BLaER1 (cell line): ENCODE data around the gene CALB2.

Experiments
- H3K27ac ChIP-seq: shearing (Covaris generic); formaldehyde crosslinking; 2 replicates; pipeline ENCODE4 v1.8.1; 2022
- H3K27me3 ChIP-seq: shearing (Covaris generic); formaldehyde crosslinking; 2 replicates; pipeline ENCODE4 v1.8.1; 2022
- H3K36me3 ChIP-seq: shearing (Covaris generic); formaldehyde crosslinking; 2 replicates; pipeline ENCODE4 v1.8.1; 2022
- H3K4me1 ChIP-seq: shearing (Covaris generic); formaldehyde crosslinking; 2 replicates; pipeline ENCODE4 v1.8.1; 2022
- H3K4me2 ChIP-seq: shearing (Covaris generic); formaldehyde crosslinking; 2 replicates; pipeline ENCODE4 v1.8.1; 2022
- H3K4me3 ChIP-seq: shearing (Covaris generic); formaldehyde crosslinking; 2 replicates; pipeline ENCODE4 v1.8.1; 2022
- H3K9ac ChIP-seq: shearing (Covaris generic); formaldehyde crosslinking; 2 replicates; pipeline ENCODE4 v1.8.1; 2022
- H3K9me3 ChIP-seq: shearing (Covaris generic); formaldehyde crosslinking; 2 replicates; pipeline ENCODE4 v1.8.1; 2022
- H4K20me1 ChIP-seq: shearing (Covaris generic); formaldehyde crosslinking; 2 replicates; pipeline ENCODE4 v1.8.1; 2022
- Cebpa-rat ChIP-seq: shearing (Covaris generic); IDR thresholded peaks from 2 replicates; pipeline ENCODE4 v1.8.1; 2022

The CALB2 gene

GRCh38 chr16:71424626-71425025 is 66.1 kb downstream of the CALB2 start:
- Histone ChIP-seq H3K27ac (no peak overlapping the region), H3K27me3 (peaks cover 39% of the 10 kb centered on the region), H3K36me3 (no peaks in the 10 kb centered on the region), H3K9ac (no peak overlapping the region), H3K9me3 (peaks cover 34% of the 10 kb centered on the region), H3K4me3 (no peak overlapping the region), H3K4me1 (no peaks in the 10 kb centered on the region), H4K20me1 (no peaks in the 10 kb centered on the region), H3K4me2 (no peak overlapping the region)
- no peak for TF ChIP-seq Cebpa-rat

- Histone ChIP-seq H4K20me1 (no peaks in the 10 kb centered on the region), H3K4me3 (no peak overlapping the region), H3K36me3 (no peaks in the 10 kb centered on the region), H3K27me3 (peaks cover 39% of the 10 kb centered on the region), H3K4me2 (no peak overlapping the region), H3K4me1 (no peaks in the 10 kb centered on the region), H3K9ac (no peak overlapping the region), H3K9me3 (peaks cover 34% of the 10 kb centered on the region), H3K27ac (no peak overlapping the region)
- no peak for TF ChIP-seq Cebpa-rat
Observed at GRCh38 chr16:71425746-71426068, 67.2 kb downstream of the CALB2 start.

GRCh38 chr16:71426069-71426879 is 67.8 kb downstream of the CALB2 start:
- H3K36me3 ChIP-seq = no peaks in the 10 kb centered on the region
- H3K27ac ChIP-seq = no peak overlapping the region
- H3K9ac ChIP-seq = no peak overlapping the region
- H4K20me1 ChIP-seq = no peaks in the 10 kb centered on the region
- no peak for TF ChIP-seq Cebpa-rat
- peaks cover 34% of the 10 kb centered on the region for H3K9me3 ChIP-seq
- no peak overlapping the region for H3K4me3 ChIP-seq
- no peak overlapping the region for H3K4me2 ChIP-seq
- peaks cover 39% of the 10 kb centered on the region for H3K27me3 ChIP-seq
- no peaks in the 10 kb centered on the region for H3K4me1 ChIP-seq

GRCh38 chr16:71426880-71427615 is 68.5 kb downstream of the CALB2 start:
- TF ChIP-seq Cebpa-rat = no peak
- H3K27me3 ChIP-seq = peaks cover 39% of the 10 kb centered on the region
- no peaks in the 10 kb centered on the region for H3K4me1 ChIP-seq

GRCh38 chr16:71428385-71428784 is 69.9 kb downstream of the CALB2 start:
- no peaks in the 10 kb centered on the region for H3K36me3 ChIP-seq
- no peak overlapping the region for H3K4me3 ChIP-seq
- no peak overlapping the region for H3K4me2 ChIP-seq
- no peak overlapping the region for H3K9ac ChIP-seq
- H4K20me1 ChIP-seq = no peaks in the 10 kb centered on the region
- peaks cover 39% of the 10 kb centered on the region for H3K27me3 ChIP-seq
- no peak for TF ChIP-seq Cebpa-rat
- peaks cover 34% of the 10 kb centered on the region for H3K9me3 ChIP-seq
- H3K27ac ChIP-seq = no peak overlapping the region
- no peaks in the 10 kb centered on the region for H3K4me1 ChIP-seq

More at GRCh38 chr16:71426880-71427615, 68.5 kb downstream of the CALB2 start:
- no peak overlapping the region for H3K9ac ChIP-seq
- H4K20me1 ChIP-seq = no peaks in the 10 kb centered on the region
- no peak overlapping the region for H3K27ac ChIP-seq
- H3K9me3 ChIP-seq = peaks cover 34% of the 10 kb centered on the region
- no peak overlapping the region for H3K4me2 ChIP-seq
- no peaks in the 10 kb centered on the region for H3K36me3 ChIP-seq
- no peak overlapping the region for H3K4me3 ChIP-seq

- Histone ChIP-seq H3K4me2 (no peak overlapping the region), H3K9me3 (peaks cover 34% of the 10 kb centered on the region), H3K27ac (no peak overlapping the region), H3K27me3 (peaks cover 36% of the 10 kb centered on the region), H3K36me3 (no peaks in the 10 kb centered on the region), H3K9ac (no peak overlapping the region), H4K20me1 (no peaks in the 10 kb centered on the region), H3K4me1 (no peaks in the 10 kb centered on the region), H3K4me3 (no peak overlapping the region)
- TF ChIP-seq Cebpa-rat = no peak
Observed at GRCh38 chr16:71428883-71429282, 70.4 kb downstream of the CALB2 start.

- H3K4me3 ChIP-seq = no peak overlapping the region
Observed at GRCh38 chr16:71429581-71429980, 71.1 kb downstream of the CALB2 start.

GRCh38 chr16:71430744-71431143 is 72.2 kb downstream of the CALB2 start:
- Histone ChIP-seq H3K27me3 (peaks cover 17% of the 10 kb centered on the region), H3K27ac (no peak overlapping the region), H3K4me1 (no peaks in the 10 kb centered on the region), H3K36me3 (no peaks in the 10 kb centered on the region), H4K20me1 (no peaks in the 10 kb centered on the region), H3K4me2 (no peak overlapping the region), H3K9me3 (peaks cover 31% of the 10 kb centered on the region), H3K9ac (no peak overlapping the region), H3K4me3 (no peak overlapping the region)
- TF ChIP-seq Cebpa-rat = no peak

More at GRCh38 chr16:71429581-71429980, 71.1 kb downstream of the CALB2 start:
- no peak for TF ChIP-seq Cebpa-rat
- H3K4me1 ChIP-seq = no peaks in the 10 kb centered on the region
- no peaks in the 10 kb centered on the region for H3K36me3 ChIP-seq
- no peak overlapping the region for H3K27ac ChIP-seq
- H3K9ac ChIP-seq = no peak overlapping the region
- peaks cover 34% of the 10 kb centered on the region for H3K9me3 ChIP-seq
- H3K27me3 ChIP-seq = peaks cover 29% of the 10 kb centered on the region
- no peak overlapping the region for H3K4me2 ChIP-seq
- no peaks in the 10 kb centered on the region for H4K20me1 ChIP-seq

- Histone ChIP-seq H3K27me3 (peaks cover 13% of the 10 kb centered on the region), H3K9me3 (peaks cover 27% of the 10 kb centered on the region), H3K4me2 (no peak overlapping the region), H3K9ac (no peak overlapping the region), H3K4me3 (no peak overlapping the region), H3K36me3 (no peaks in the 10 kb centered on the region), H3K4me1 (no peaks in the 10 kb centered on the region), H3K27ac (no peak overlapping the region), H4K20me1 (no peaks in the 10 kb centered on the region)
- TF ChIP-seq Cebpa-rat = no peak
Observed at GRCh38 chr16:71431176-71431575, 72.7 kb downstream of the CALB2 start.

GRCh38 chr16:71431991-71432390 is 73.5 kb downstream of the CALB2 start:
- Histone ChIP-seq H3K36me3 (no peaks in the 10 kb centered on the region), H3K9ac (no peak overlapping the region), H3K9me3 (peaks cover 19% of the 10 kb centered on the region), H3K27me3 (peaks cover 5% of the 10 kb centered on the region), H4K20me1 (no peaks in the 10 kb centered on the region), H3K4me1 (no peaks in the 10 kb centered on the region), H3K27ac (no peak overlapping the region), H3K4me2 (no peak overlapping the region), H3K4me3 (no peak overlapping the region)
- TF ChIP-seq Cebpa-rat = no peak
